T-cell (primary cell): ENCODE results near the gene NECAB2. TPM values are rescaled to one million over a fixed set of nuclear protein-coding genes. Genes with fewer than 3 reads are reported as not detected.

Experiments used
- ATAC-seq, 4 experiments: fragments of 200-7000 bp in 3 of 4; fragments of 150-1000 bp in 1 of 4; cut with Tn5 transposase; replicated peaks in 1 of 4; 1 replicate in 3 of 4; 2 replicates in 1 of 4; pipeline ENCODE4 v1.10.0; 2021; ENCODE audit warnings: moderate library complexity in 3 of 4, mild to moderate bottlenecking in 2 of 4, moderate number of reproducible peaks in 1 of 4
- CTCF ChIA-PET, 2 donors: fragments of 300-600 bp; sonication (Branson Sonifier 250); formaldehyde crosslinking; loops; one replicate each; lab custom pipeline; 2022; ENCODE audit warnings: antibody characterized with exemption in 2 of 2; lab: Charles Lee
- POLR2A ChIA-PET, 2 donors: fragments of 300-600 bp; sonication (Branson Sonifier 250); formaldehyde crosslinking; loops; one replicate each; lab custom pipeline; 2022; ENCODE audit warnings: antibody characterized with exemption in 2 of 2; lab: Charles Lee
- DNase-seq, 35 experiments: peaks; one replicate each; pipeline versions ENCODE4 v3.0.0 to v3.0.0-alpha.2; 2013 to 2023
- H3K27ac ChIP-seq: one replicate; pipeline ENCODE4 v1.5.1; 2013; ENCODE audit warnings: low read length
- H3K27me3 ChIP-seq, 2 experiments: replicated peaks in 1 of 2; 1 replicate in 1 of 2; 2 replicates in 1 of 2; pipeline versions ENCODE4 v1.6.1 to v1.7.0; 2013; ENCODE audit warnings: low read length in 1 of 2, mixed read lengths in 1 of 2; ENCODE audit not compliant: control insufficient read depth in 2 of 2, insufficient read depth in 2 of 2; ENCODE audit errors: extremely low read depth in 1 of 2
- H3K36me3 ChIP-seq, 2 donors: 1 replicate in 1 of 2; 2 replicates in 1 of 2; pipeline versions ENCODE4 v1.6.1 to v1.7.0; 2013; ENCODE audit warnings: low read length in 1 of 2; ENCODE audit not compliant: control insufficient read depth in 2 of 2, insufficient read depth in 1 of 2; ENCODE audit errors: extremely low read depth in 1 of 2
- H3K4me1 ChIP-seq, 2 experiments: 1 replicate in 1 of 2; 2 replicates in 1 of 2; pipeline versions ENCODE4 v1.6.1 to v1.7.0; 2013; ENCODE audit warnings: low read length in 2 of 2, mixed read lengths in 1 of 2; ENCODE audit not compliant: insufficient read depth in 2 of 2, control insufficient read depth in 1 of 2; ENCODE audit errors: extremely low read depth in 1 of 2
- H3K4me3 ChIP-seq, 2 donors: 1 replicate in 1 of 2; 2 replicates in 1 of 2; pipeline versions ENCODE4 v1.5.1 to v1.7.0; 2013; ENCODE audit warnings: mild to moderate bottlenecking in 2 of 2, low read length in 1 of 2, moderate library complexity in 1 of 2; ENCODE audit not compliant: control insufficient read depth in 1 of 2; ENCODE audit errors: extremely low read depth in 1 of 2
- H3K9me3 ChIP-seq: 2 replicates; pipeline ENCODE4 v1.7.0; 2013
- H3K27ac Mint-ChIP-seq, 2 donors: one replicate each; pipeline ENCODE4 v1.8.0; 2020 to 2021; ENCODE audit warnings: mild to moderate bottlenecking in 2 of 2, mixed read lengths in 2 of 2
- H3K27me3 Mint-ChIP-seq, 2 donors: one replicate each; pipeline ENCODE4 v1.8.0; 2021 to 2022; ENCODE audit warnings: mixed read lengths in 2 of 2
- H3K36me3 Mint-ChIP-seq: one replicate; pipeline ENCODE4 v1.8.0; 2021; ENCODE audit warnings: mixed read lengths
- H3K4me1 Mint-ChIP-seq, 3 donors: one replicate each; pipeline ENCODE4 v1.8.0; 2020 to 2022; ENCODE audit warnings: mixed read lengths in 3 of 3, mild to moderate bottlenecking in 1 of 3
- H3K4me3 Mint-ChIP-seq, 3 donors: one replicate each; pipeline ENCODE4 v1.8.0; 2020 to 2022; ENCODE audit warnings: mild to moderate bottlenecking in 3 of 3, mixed read lengths in 3 of 3, moderate library complexity in 3 of 3
- H3K9me3 Mint-ChIP-seq, 3 donors: one replicate each; pipeline ENCODE4 v1.8.0; 2020 to 2022; ENCODE audit warnings: mixed read lengths in 3 of 3
- WGBS: methylation state at CpG from one replicate; pipeline ENCODE4 v1.1.5; 2013; ENCODE audit warnings: missing lambda C conversion rate; ENCODE audit not compliant: insufficient coverage; 5-methylcytosine and 5-hydroxymethylcytosine counted together
- total RNA-seq, 35 experiments: library from RNA in 6 of 35; stranded (reverse) in 6 of 35; fragments of 120-200 nt in 1 of 35; gene quantifications; one replicate each; pipeline versions ENCODE4 v1.2.1 to v1.2.4 and lab custom pipeline; 2013 to 2026

The NECAB2 gene
- total RNA-seq, 5 donors from 2014 or later (not counting 1 experiment from before 2014, with no cell fraction given): not detected

GRCh38 chr16:84005391-84005790 lies 37.3 kb downstream of the NECAB2 start:
- DNase-seq: no peak
- no peaks in the 10 kb centered on the region for H3K36me3 ChIP-seq
- no peak overlapping the region for H3K27ac Mint-ChIP-seq
- POLR2A ChIA-PET: no interaction called here
- no peak overlapping the region for H3K27ac ChIP-seq
- peaks cover 0 to 27% of the 10 kb centered on the region in 2 experiments for H3K27me3 ChIP-seq
- no peaks in the 10 kb centered on the region for H3K4me1 ChIP-seq
- WGBS: 62% methylated on average over 4 of the region's 5 CpGs
- ATAC-seq: no peak
- no peaks in the 10 kb centered on the region for H3K9me3 ChIP-seq
- H3K4me3 Mint-ChIP-seq: no peak overlapping the region
- no peak overlapping the region for H3K4me3 ChIP-seq
- no peaks in the 10 kb centered on the region for H3K4me1 Mint-ChIP-seq
- peaks cover 6 to 7% of the 10 kb centered on the region in 2 donors for H3K27me3 Mint-ChIP-seq
- CTCF ChIA-PET: interaction anchor here in 1 of 2 donors (0.6 kb wide), 2 partner anchors 9 to 141 kb away, joined by 3 read pairs; no protein-coding TSS in a partner anchor
- no peaks in the 10 kb centered on the region for H3K9me3 Mint-ChIP-seq
- no peaks in the 10 kb centered on the region for H3K36me3 Mint-ChIP-seq

- DNase-seq: no peak
- Histone ChIP-seq H3K9me3 (no peaks in the 10 kb centered on the region), H3K4me3 (no peak overlapping the region), H3K36me3 (no peaks in the 10 kb centered on the region), H3K27ac (no peak overlapping the region), H3K4me1 (no peaks in the 10 kb centered on the region), H3K27me3 (peaks cover 0 to 14% of the 10 kb centered on the region in 2 experiments)
- H3K36me3 Mint-ChIP-seq: no peaks in the 10 kb centered on the region
- ATAC-seq: no peak
- peaks cover 3% of the 10 kb centered on the region in 2 donors for H3K27me3 Mint-ChIP-seq
- CTCF ChIA-PET: interaction anchor here in 1 of 2 donors (0.6 kb wide), 1 partner anchor 1189 kb away, joined by 4 read pairs; no protein-coding TSS in a partner anchor
- H3K4me3 Mint-ChIP-seq: no peak overlapping the region
- no peaks in the 10 kb centered on the region for H3K9me3 Mint-ChIP-seq
- WGBS: 65% methylated on average over 4 of the region's 4 CpGs
- H3K27ac Mint-ChIP-seq: no peak overlapping the region
- POLR2A ChIA-PET: no interaction called here
- H3K4me1 Mint-ChIP-seq: no peaks in the 10 kb centered on the region
These were observed 39.5 kb downstream of the NECAB2 start for GRCh38 chr16:84007520-84007919.

GRCh38 chr16:84007965-84008364 lies 39.9 kb downstream of the NECAB2 start:
- H3K27me3 ChIP-seq: peaks cover 0 to 12% of the 10 kb centered on the region in 2 experiments
- ChIA-PET POLR2A (no interaction called here), CTCF (interaction anchor here in 1 of 2 donors (0.6 kb wide), 1 partner anchor 1189 kb away, joined by 4 read pairs; no protein-coding TSS in a partner anchor)
- 59% methylated on average over 3 of the region's 8 CpGs for WGBS
- no peak overlapping the region for H3K4me3 Mint-ChIP-seq
- H3K27ac ChIP-seq: no peak overlapping the region
- no peaks in the 10 kb centered on the region for H3K36me3 Mint-ChIP-seq
- no peaks in the 10 kb centered on the region for H3K4me1 ChIP-seq
- ATAC-seq: no peak
- peaks cover 3% of the 10 kb centered on the region in 2 donors for H3K27me3 Mint-ChIP-seq
- H3K4me1 Mint-ChIP-seq: no peaks in the 10 kb centered on the region
- H3K9me3 ChIP-seq: no peaks in the 10 kb centered on the region
- H3K9me3 Mint-ChIP-seq: no peaks in the 10 kb centered on the region
- H3K4me3 ChIP-seq: no peak overlapping the region
- no peaks in the 10 kb centered on the region for H3K36me3 ChIP-seq
- H3K27ac Mint-ChIP-seq: no peak overlapping the region
- DNase-seq: no peak

GRCh38 chr16:84009282-84009681 lies 41.2 kb downstream of the NECAB2 start:
- Mint-ChIP-seq H3K27ac (no peak overlapping the region), H3K27me3 (peaks cover 2 to 3% of the 10 kb centered on the region in 2 donors), H3K9me3 (no peaks in the 10 kb centered on the region), H3K4me3 (no peak overlapping the region), H3K36me3 (no peaks in the 10 kb centered on the region), H3K4me1 (peaks cover 3 to 4% (median 3%) of the 10 kb centered on the region in 3 donors)
- ATAC-seq (no peak), DNase-seq (no peak)
- Histone ChIP-seq H3K4me3 (no peak overlapping the region), H3K27me3 (peaks cover 0 to 16% of the 10 kb centered on the region in 2 experiments), H3K36me3 (no peaks in the 10 kb centered on the region), H3K9me3 (no peaks in the 10 kb centered on the region), H3K4me1 (peaks cover 0 to 5% of the 10 kb centered on the region in 2 experiments), H3K27ac (no peak overlapping the region)
- 87% methylated on average over 6 of the region's 6 CpGs for WGBS
- ChIA-PET CTCF (no interaction called here), POLR2A (no interaction called here)

DNA sequence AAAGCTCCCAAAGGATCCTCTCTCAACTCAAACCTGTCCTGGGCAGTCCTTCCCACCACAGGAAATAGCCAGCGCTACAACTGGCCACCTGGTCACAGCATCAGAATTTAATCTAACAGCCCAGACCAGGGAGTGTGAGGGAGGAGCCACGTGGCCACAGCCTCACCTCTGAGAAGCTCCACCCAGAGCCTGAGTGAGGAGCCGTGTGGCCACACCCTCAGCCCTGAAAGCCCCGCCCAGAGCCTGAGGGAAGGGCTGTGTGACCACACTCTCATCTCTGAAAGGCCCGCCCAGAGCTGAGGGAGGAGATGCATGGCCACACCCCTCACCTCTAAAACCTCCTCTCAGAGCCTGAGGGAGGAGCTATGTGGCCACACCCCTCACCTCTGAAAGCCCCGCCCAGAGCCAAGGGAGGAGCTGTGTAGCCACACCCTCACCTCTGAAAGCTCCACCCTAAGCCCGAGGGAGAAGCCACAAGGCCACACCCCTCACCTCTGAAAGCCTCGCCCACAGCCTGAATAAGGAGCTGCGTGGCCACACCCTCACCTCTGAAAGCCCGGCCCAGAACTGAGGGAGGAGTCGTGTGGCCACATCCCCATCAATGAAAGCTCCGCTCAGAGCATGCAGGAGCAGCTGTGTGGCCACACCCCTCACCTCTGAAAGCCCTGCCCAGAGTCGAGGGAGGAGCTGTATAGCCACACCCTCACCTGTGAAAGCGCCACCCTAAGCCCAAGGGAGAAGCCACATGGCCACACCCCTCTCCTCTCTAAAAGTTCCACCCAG lies 45.9 kb downstream of the NECAB2 start:
- ChIA-PET POLR2A (interaction anchor here in 1 of 2 donors (0.6 kb wide), 1 partner anchor 204 kb away, joined by 3 read pairs; no protein-coding TSS in a partner anchor), CTCF (interaction anchor here in 1 of 2 donors (0.5 to 0.7 kb wide), 3 partner anchors 8 to 78 kb away, joined by 3 read pairs; no protein-coding TSS in a partner anchor)
- H3K27me3 Mint-ChIP-seq: peaks cover 2 to 6% of the 10 kb centered on the region in 2 donors
- H3K36me3 Mint-ChIP-seq: no peaks in the 10 kb centered on the region
- WGBS: 13% methylated on average over 8 of the region's 14 CpGs
- H3K27me3 ChIP-seq: peaks cover 0 to 17% of the 10 kb centered on the region in 2 experiments
- H3K4me1 ChIP-seq: peaks cover 0 to 7% of the 10 kb centered on the region in 2 experiments
- DNase-seq: peak in 34 of 35 experiments; percentile 9 to 70 (median 42)
- H3K4me3 ChIP-seq: no peak overlapping the region
- peaks cover 9 to 11% (median 10%) of the 10 kb centered on the region in 3 donors for H3K4me1 Mint-ChIP-seq
- H3K27ac ChIP-seq: no peak overlapping the region
- H3K27ac Mint-ChIP-seq: no peak overlapping the region
- H3K9me3 ChIP-seq: no peaks in the 10 kb centered on the region
- ATAC-seq: peak; percentile 67 to 80 (median 71)
- peak overlapping the region in 1 of 3 donors; percentile 37 for H3K4me3 Mint-ChIP-seq
- peaks cover 0 to 5% (median 4%) of the 10 kb centered on the region in 3 donors for H3K9me3 Mint-ChIP-seq
- no peaks in the 10 kb centered on the region for H3K36me3 ChIP-seq

- DNase-seq: no peak
- Mint-ChIP-seq H3K27me3 (peaks cover 2 to 7% of the 10 kb centered on the region in 2 donors), H3K36me3 (no peaks in the 10 kb centered on the region), H3K9me3 (peaks cover 0 to 5% (median 4%) of the 10 kb centered on the region in 3 donors), H3K4me1 (peaks cover 9 to 11% (median 10%) of the 10 kb centered on the region in 3 donors), H3K27ac (no peak overlapping the region), H3K4me3 (peak overlapping the region in 1 of 3 donors; percentile 37)
- WGBS: 69% methylated on average over 13 of the region's 14 CpGs
- no peak overlapping the region for H3K4me3 ChIP-seq
- H3K36me3 ChIP-seq: no peaks in the 10 kb centered on the region
- POLR2A ChIA-PET: interaction anchor here in 1 of 2 donors (0.6 kb wide), 1 partner anchor 13 kb away, joined by 6 read pairs; no protein-coding TSS in a partner anchor
- ATAC-seq: no peak
- CTCF ChIA-PET: interaction anchor here in 1 of 2 donors (0.5 to 0.7 kb wide), 2 partner anchors 9 to 23 kb away, joined by 3 read pairs; no protein-coding TSS in a partner anchor
- peaks cover 0 to 20% of the 10 kb centered on the region in 2 experiments for H3K27me3 ChIP-seq
- peaks cover 0 to 7% of the 10 kb centered on the region in 2 experiments for H3K4me1 ChIP-seq
- no peaks in the 10 kb centered on the region for H3K9me3 ChIP-seq
- no peak overlapping the region for H3K27ac ChIP-seq
These were observed 46.7 kb downstream of the NECAB2 start for GRCh38 chr16:84014570-84015327.
